GM18873 (cell line): ENCODE measurements around the gene NBL1.

Experiments
- ATAC-seq: cut with Tn5 transposase; IDR thresholded peaks from one replicate; pipeline ENCODE4 v1.9.1; 2021; ENCODE audit warnings: mild to moderate bottlenecking, moderate library complexity, moderate number of reproducible peaks; ENCODE audit not compliant: unreplicated experiment, low FRiP score

Gene NBL1

GRCh38 chr1:19644681-19645410 lies 735 bp downstream of the NBL1 start:
- ATAC-seq = no peak

- no peak for ATAC-seq
Measured at GRCh38 chr1:19645411-19646251, 1.5 kb downstream of the NBL1 start.

- no peak for ATAC-seq
Measured at GRCh38 chr1:19646377-19647319, 2.5 kb downstream of the NBL1 start.

- no peak for ATAC-seq
Measured at GRCh38 chr1:19647643-19648042, 3.5 kb downstream of the NBL1 start.

- no peak for ATAC-seq
Measured at GRCh38 chr1:19648239-19648638, 4.1 kb downstream of the NBL1 start.

GRCh38 chr1:19648689-19649088 lies 4.6 kb downstream of the NBL1 start:
- ATAC-seq = no peak

GRCh38 chr1:19650416-19651140 lies 6.5 kb downstream of the NBL1 start:
- ATAC-seq = no peak

- ATAC-seq = no peak
Measured at GRCh38 chr1:19651141-19651737, 7.1 kb downstream of the NBL1 start.

GRCh38 chr1:19654386-19654785 lies 10.3 kb downstream of the NBL1 start:
- ATAC-seq = no peak

GRCh38 chr1:19654886-19655717 lies 11.0 kb downstream of the NBL1 start:
- no peak for ATAC-seq

- no peak for ATAC-seq
Measured at GRCh38 chr1:19655718-19656080, 11.6 kb downstream of the NBL1 start.

- no peak for ATAC-seq
Measured at GRCh38 chr1:19656134-19656779, 12.1 kb downstream of the NBL1 start.

- ATAC-seq = no peak
Measured at GRCh38 chr1:19656780-19657466, 12.8 kb downstream of the NBL1 start.

GRCh38 chr1:19657511-19657910 lies 13.4 kb downstream of the NBL1 start:
- no peak for ATAC-seq

- no peak for ATAC-seq
Measured at GRCh38 chr1:19658186-19658585, 14.1 kb downstream of the NBL1 start.

- ATAC-seq = no peak
Measured at GRCh38 chr1:19661721-19662228, 17.7 kb downstream of the NBL1 start.

- ATAC-seq = no peak
Measured at GRCh38 chr1:19662313-19662712, 18.2 kb downstream of the NBL1 start.
